HG03280 (cell line): ENCODE data around the gene CCDC134.
A peak's percentile ranks its signal among the peaks of the same experiment; 100 is the strongest.

ENCODE experiments used
- ATAC-seq: cut with Tn5 transposase; IDR thresholded peaks from one replicate; pipeline ENCODE4 v1.9.1; 2021; ENCODE audit warnings: mild to moderate bottlenecking, moderate library complexity; ENCODE audit not compliant: unreplicated experiment

Gene CCDC134

DNA sequence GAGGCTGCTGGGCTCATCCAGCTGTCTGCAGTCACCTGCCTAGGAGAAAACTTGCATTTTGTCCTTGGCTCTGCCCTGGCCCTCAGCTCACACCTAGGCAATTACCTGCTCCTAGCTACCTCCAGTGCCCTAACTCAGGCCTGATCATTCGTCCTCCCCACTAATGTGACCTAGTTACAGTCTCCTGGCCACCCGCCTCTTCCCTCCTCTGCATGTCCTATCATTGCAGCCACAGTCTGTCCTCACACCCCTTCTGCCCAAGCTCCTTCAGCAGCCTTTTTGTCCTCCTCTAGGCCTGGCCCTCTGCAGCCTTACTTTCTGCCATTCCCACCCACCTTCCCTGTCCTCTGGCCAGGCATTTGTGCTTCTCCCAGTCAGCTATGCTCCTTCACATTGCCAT, 17.7 kb upstream of the CCDC134 start:
- no peak for ATAC-seq

DNA sequence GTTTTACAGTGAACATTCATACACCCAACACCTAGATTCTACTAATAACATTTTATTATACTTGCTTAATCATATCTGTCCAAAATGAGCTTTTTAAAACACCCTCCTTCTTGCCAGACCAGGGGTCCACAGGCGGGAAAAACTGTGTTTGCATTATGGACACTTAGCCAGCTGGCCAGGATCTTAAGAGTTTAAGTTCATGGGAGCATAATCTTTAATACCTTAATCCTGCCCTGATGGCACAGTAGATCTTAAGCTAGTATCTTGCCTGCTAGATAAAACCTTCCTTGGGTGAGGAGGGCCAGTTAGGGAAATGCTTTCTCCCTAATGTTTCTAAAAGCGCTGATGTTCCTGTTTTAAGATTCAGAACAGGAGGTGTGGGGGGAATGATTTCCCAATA, 13.1 kb upstream of the CCDC134 start:
- ATAC-seq = no peak

DNA sequence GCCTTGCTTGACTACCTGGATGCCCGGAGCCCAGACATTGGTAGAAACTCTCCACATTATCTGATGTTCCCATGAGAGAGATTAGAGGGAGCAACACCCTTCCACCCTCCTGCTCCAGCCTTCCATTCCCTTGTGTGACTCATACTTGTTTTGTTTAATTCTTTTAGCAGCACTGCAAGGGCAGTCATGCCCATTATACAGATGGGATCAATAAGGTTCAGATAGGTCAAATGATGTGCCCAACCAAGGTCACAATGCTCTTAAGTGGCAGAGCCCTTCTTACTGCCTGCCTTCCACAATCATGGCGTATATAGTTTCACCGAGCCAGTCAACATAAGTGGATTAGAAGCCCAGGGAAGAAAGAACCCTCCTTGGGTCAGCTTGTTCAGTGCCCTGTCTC, 6.6 kb upstream of the CCDC134 start:
- no peak for ATAC-seq

DNA sequence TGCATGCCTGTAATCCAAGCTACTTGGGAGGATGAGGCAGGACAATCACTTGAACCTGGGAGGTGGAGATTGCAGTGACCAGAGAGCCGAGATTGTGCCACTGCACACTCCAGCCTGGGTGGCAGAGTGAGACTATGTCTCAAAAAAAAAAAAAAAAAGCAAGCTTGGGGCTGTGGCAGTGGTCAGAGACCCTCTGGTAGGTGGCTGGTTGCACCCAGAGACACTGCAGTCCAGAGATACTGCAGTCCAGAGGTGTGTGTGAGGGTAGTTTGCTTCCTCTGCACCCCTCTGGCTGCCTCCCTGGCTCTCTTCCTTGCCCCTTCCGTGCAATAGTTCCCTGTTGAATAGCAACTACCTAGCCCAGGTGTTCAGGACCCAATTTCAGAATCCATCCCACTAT, 1.7 kb upstream of the CCDC134 start:
- ATAC-seq = no peak

DNA sequence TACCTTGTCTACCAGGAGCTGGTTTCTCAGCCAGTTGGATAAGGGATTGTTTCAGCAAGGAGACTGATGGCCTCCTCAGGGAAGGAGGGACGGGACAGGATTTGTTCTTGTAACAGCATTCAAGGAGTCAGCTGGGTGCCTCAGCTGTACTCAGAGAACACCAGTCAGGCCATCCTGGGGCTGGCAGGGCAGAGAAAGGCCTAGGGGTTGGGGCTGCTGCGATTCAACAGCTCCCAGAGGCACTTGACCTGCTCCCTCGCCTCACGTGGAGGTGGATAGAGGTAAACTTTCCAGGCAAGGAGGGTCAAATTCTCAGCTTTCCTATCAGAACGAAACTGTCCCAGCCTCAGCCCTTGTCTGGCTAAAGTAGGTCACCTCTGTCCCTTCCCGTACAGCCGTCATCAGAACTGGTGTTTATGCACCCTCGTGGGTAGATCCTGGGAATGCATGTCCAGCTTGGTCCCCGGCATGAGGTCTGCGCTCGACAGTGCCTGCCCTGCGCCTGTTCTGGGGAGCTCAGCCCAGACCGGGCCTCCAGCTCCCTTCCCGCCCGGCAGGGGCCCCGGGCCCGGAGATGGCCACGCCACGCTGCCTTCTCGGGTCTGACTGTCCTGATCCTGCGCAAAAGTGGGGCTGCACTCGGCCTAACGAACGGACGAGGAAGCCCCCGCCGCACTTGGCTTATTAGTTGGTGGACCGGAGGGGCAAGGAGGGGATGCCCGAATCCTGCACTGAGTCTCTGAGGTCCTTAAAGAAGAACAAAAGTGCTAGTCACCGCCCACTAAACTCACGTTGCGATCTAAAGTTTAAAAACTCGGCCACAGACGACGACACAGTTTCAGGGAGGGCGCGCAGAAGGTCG, 762 bp upstream of the CCDC134 start:
- ATAC-seq = peak; percentile 33

DNA sequence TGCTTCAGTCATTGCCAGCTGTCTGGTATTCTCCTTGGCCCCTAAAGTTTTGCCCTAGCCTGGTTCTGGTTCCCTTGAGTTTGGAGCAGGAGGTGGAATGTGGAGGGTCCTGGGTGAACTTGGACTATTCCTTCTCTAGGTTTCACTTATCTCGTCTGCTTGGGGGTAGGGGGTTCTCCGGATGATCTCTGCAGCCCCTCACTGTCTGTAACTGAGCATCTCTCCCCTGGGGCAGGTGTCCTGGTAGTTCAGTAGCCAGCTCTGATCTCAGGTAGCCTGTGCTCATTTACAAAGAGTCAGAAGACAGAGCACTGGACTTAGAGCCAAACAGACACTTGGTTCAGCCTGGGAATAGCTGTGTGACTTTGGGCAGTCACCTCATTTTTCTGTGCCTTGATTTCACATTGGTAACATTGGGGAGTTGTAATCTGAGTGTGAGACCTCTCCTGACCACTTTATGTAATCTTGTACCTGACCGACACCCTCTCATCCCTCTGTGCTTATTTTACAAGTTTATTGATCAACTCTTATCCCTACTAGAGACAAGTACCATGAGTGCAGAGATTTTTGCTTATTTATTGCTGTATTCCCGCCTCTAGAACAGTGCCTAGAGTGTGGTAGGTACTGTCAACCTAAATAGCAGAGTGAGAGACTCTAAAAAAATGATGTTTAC, 804 bp downstream of the CCDC134 start:
- ATAC-seq = no peak

DNA sequence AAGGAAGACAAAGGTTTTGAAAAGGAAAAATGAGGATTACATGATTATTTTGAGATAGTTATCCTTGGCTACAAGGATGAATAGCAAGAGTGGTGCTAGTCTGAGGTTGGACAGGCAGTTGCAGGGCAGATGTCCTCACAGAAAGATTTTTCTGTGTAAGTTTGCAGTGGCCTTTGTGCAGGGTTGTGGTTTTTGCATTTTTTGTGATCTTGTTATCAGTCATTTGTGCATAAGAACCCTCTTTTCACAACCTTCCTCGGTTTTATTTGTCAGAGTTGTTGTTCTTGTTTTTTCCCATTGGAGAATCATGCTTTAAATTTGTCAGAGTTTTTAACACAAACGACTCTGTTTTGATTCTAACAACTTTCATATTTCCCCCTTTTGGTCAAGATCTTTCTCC, 1.4 kb downstream of the CCDC134 start:
- no peak for ATAC-seq

DNA sequence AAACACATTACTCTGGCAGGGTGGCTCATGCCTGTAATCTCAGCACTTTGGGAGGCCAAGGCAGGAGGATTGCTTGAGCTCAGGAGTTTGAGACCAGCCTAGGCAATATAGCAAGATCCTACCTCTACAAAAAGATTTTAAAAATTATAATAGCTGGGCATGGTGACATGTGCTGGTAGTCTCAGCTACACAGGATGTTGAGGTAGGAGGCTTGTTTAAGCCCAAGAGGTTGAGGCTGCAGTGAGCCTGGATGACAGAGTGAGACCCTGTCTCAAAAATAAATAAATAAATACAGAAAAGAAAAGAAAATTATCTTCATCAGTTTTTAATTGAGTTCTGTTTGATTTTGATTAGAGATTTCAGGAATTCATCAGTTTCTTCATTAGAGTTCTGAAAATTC, 5.2 kb downstream of the CCDC134 start:
- no peak for ATAC-seq

DNA sequence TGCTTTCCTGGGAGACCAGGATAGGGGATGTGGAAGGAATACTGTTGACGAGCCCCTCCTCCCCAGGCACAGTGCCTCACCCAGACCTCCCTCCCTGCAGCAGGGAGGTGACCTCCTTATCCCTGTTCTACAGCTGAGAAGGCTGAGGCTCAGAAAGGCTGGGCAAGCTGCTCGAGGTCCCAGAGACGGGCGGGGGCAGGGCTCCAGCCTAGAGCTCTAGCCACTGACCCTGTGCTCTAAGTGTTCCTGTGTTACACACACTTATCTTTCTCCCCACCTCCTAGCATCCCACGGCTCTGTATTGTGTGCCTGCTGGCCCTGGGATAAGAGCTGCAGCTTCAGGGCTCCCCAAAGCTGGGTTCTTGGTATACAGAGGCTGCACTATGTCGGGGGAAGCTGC, 7.9 kb downstream of the CCDC134 start:
- no peak for ATAC-seq

DNA sequence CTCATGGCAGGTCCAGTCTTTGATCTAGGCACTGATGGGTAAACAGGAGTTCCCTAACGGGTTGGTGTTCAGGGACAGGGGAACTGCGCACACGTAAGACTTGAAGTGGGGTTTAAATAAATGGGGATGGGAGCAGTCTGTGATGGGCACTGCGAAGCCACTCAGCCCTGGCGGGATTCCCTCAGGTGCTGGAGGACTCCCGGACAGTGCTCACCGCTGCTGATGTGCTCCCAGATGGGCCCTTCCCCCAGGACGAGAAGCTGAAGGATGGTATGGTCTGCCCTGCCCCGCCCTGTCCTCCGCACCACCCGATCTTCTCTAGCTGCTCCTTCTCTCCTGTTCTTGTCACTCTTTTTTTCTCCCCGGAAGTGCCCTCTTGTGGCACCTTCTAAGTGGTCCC, 9.5 kb downstream of the CCDC134 start:
- ATAC-seq = no peak

DNA sequence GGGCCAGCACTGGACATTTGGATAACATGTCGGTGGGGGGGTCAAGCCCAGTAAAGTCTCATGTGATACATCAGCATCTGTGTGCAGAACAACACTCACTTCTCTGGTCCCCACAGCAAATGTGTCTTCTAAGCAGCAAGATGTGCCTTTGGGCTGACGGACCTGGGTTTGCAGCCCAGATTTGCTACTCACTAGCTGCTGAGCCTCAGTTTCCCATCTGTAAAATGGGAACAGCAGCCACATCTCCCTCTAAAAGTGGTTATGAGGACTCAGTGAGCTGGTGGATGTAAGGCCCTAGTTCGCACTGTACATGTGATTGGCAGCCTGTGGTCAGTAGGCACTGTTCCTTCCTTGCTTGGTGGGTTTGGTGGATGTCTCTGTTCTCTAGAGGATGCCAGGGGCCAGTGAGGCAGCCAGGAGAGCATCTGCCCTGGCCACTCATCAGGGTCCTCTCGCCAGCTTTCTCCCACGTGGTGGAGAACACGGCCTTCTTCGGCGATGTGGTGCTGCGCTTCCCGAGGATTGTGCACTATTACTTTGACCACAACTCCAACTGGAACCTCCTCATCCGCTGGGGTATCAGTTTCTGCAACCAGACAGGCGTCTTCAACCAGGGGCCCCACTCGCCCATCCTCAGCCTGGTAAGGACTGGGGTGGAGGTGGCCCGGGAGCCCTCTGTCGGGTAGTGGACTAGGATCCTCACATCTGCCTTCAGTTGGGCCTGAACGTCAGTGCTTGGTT, 12.5 kb downstream of the CCDC134 start:
- no peak for ATAC-seq

DNA sequence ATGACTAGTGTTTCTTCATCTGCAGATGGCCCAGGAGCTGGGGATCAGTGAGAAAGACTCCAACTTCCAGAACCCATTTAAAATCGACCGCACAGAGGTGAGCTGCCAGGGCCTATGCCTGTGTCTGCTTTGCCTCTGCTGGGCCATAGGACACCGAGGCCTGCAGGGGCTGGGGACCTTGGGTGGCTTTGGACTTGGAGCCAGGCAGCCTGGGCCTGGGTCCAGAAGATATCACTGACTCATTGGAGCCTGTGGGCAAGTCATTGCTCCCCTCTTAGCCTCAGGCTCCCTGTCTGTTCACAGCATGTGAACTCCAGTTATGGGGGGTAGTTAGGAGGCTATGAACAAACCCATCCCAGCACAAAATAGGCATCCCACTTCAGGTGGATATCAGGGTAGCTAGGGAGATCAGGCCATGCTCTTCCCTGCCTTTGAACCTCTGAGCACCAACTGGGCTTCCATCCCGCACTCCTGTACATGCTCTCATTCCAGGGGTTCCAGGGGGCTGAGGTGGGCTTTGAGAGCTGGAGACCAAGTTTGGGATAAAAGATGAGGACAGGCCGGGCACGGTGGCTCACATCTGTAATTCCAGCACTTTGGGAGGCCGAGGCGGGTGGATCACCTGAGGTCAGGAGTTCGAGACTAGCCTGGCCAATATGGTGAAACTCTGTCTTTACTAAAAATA, 13.4 kb downstream of the CCDC134 start:
- ATAC-seq = no peak

DNA sequence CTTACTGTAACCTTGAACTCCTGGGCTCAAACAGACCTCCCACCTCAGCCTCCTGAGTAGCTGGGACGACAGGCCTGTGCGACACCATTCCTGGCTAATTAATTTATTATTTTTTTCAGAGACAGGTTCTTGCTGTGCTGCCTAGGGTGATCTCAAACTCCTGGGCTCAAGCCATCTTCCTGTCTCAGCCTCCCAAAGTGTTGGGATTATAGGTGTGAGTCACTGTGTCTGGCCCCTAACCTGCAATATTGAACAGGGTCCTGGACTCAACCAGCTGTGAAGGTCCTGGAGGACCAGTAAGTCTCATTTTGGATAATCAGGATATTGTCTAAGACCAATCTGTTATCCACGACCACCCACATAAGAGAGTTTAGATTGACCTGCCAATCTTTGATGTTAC, 15.2 kb downstream of the CCDC134 start:
- no peak for ATAC-seq

DNA sequence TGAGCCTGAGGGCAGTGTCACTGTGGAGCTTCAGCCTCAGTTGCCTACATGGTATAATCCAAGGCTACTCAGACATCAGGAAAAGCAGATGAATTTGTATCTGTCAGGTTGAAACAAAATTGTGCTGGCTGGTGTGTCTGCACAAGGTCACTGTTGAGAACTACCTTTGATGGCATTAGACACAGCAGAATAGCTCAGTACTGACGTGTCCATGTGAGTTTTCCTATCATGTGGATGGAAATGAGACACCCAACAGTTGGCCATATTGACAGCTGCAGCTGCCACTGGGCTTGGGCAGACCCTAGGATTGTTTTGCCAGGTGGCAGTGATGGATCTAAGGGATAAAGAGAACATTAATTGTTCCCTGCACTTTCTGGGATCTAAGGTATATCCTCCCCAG, 15.8 kb downstream of the CCDC134 start:
- no peak for ATAC-seq

DNA sequence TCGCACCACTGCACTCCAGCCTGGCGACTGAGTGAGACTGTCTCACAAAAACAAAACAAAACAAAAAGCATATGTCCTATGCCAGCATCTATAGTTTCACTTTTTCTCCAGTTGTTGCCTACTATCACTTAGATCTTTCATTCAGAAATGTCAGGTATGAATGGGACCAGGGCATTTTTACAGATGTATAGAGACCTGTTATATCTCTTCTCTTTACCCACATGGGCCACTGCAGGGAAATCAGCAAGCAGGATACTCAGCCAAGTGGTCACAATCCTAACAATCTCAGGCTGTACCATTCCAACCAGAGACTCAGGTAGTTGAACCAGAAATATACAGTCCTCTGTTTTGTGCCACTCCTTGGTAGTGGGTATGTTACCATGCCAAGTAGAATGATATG, 16.4 kb downstream of the CCDC134 start:
- no peak for ATAC-seq

DNA sequence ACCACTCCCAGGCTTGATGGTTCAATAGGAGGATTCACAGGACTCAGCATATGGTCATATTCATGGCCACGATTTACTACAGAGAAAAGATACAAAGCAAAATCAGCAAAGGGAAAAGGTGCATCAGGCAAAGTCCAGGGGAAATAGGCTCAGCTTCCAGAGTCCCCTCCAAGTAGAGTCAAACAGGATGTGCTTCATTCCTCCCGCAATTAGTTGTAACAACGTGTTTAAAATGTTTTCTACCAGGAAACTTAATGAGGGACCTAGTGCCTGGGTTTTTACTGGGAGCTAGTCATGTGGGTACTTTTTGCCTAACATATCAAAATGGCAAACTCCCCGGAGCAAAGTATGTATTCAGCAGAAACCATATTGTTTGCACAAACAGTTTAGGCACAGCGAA, 17.5 kb downstream of the CCDC134 start:
- ATAC-seq = no peak

DNA sequence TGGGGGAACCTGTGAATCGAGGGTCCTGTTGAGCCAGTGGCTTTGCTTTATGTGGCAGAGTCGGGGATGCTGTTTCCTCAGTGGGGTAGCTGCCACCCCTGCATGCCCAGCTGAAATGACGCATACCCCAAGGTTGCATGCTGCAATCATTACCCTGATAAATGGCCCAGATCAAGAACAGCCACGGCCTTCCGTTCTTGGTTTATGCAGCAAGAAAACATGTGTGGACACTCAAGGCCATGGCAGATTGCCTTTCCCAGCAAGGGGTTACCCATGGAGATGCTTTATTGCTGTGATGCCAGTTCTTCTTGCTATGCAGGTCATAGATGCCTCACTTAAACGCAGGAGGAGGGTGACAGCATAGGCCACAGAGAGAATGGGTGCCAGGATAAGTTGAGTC, 18.1 kb downstream of the CCDC134 start:
- no peak for ATAC-seq

DNA sequence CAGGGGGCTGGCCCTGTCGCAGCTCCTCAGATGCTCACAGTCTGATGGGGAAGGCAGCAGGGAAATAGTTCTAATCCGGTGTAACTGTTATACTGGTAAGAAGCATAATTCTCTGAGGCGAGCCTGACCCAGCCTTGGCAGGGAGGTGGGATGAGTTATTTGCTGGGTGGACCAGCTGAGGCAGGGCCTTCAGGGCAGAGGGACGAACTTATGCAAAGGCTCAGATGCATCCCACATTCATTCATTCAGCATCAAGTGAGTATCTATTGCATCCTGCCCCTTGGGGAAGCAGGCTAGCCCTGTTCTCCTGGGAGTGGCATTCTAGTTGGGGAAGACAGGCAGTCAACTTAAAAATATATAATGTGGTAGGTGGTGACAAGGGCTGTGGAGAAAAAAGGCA, 18.8 kb downstream of the CCDC134 start:
- no peak for ATAC-seq

DNA sequence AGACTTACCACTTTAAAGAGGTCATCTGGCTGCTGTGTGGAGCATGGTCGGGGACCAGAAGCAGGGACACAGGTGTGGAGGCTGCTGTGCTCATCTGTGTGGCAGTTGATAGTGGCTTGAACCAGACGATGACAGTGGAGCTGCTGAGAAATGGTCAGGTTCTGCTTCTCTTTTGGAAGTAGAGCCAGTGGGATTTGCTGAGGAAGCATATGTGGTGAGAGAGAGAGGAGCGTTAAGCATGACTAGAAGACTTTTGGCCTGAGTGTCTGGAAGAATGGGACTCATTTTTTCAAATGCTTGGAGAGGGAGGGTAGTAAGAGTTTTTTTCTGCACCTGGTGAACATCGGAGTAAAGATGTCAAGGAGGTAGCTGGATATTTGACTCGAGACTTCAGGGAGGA, 20.0 kb downstream of the CCDC134 start:
- ATAC-seq = no peak

DNA sequence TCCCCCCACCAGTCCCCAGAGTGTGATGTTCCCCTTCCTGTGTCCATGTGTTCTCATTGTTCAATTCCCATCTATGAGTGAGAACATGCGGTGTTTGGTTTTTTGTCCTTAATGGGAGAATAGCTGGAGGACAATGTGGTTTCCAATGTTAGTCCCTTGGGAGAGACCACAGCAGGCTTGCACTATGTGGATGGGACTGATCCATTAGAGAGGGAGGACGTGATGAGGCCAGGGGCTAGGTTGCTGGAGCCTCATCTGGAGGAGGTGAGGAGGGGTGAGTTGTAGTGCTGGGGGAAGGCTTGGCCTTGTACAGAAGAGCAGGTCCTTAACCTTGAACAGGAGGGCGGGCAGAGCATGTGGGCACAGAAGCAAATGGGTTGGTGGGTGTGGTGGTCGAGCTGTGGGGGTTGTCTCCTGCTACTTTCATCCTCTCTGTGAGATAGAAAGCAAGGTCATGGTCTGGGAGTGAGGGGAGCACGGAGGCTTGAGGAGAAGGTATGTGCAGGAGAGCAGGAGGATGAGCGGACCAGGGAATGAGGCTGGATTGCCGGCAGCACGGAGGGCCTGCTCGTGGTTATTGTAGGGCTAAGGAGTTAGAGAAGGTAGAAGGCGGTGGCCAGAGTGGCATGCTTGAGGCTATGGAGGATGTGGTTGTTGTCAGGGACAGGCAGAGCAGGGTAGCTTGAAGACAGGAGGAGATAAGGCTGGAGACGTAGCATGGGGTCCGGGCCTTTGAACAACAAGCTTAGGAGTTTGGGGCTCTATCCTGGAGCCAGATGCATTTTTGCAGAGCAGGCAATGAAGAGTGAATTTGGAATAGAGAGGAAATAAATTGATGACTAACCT, 21.2 kb downstream of the CCDC134 start:
- no peak for ATAC-seq
